GM21619 (cell line): Measurements from ENCODE around the gene RBM19.

Experiments used
- ATAC-seq: cut with Tn5 transposase; IDR thresholded peaks from one replicate; pipeline ENCODE4 v1.9.1; 2021; ENCODE audit not compliant: unreplicated experiment

Gene RBM19

DNA sequence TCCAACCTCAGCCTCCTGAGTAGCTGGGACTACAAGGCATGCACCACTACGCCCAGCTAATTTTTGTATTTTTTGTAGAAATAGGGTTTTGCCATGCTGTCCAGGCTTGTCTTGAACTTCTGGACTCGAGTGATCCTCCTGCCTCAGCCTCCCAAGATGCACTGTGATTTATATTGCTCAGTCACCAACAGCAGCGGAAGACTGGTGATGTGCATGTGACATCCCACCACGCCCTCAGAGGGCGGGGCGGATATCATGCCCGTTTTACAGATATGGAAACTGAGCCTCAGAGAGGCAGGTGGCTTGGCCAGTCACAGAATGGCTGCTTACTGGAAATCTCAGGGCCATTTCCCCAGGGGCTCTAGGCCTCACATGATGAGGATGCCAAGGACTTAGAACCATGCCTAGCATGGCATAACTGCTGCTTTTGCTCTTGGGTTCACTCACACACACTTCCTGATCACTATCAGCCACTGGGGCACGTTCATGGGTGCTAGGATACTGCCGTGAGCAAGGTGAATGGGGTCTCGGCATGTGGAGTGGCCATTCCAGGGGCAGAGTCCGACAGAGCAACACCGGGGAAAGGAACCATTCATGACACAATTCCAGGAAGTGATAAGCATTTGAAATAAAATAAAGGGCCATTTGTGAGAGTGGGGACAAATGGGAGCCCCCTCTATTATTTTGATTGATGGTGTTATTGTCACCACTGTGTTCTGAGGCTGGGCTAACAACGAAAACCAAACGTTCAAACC is 31.9 kb downstream of the RBM19 start:
- ATAC-seq = no peak

DNA sequence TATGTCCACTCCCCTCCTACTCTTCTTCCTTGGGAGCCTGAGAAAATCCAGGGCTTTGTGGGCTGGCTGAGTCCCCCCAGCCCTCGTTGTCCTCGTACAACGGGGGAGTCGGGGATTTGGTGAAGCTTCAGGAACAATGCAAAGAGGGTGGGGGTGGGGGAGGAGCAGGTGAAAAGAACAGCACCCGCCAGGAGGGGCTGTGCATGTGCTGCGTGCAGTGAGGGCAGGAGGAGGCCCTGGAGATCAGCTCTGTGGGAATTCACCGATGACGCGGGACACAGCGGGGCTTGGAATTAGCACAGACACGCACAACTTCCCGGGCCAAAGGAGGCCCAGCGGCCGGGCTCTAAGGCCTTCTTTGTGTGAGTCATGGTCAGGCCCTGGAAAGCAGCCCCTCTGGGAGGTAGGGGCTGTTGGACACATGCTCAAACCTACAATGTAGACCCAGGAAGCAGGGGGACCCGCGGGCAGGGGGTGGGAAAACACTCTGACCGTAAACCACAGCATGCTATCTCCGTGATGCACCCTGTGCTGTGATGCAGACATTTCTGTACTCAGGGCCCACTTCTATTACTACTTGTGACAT is 32.8 kb downstream of the RBM19 start:
- no peak for ATAC-seq

DNA sequence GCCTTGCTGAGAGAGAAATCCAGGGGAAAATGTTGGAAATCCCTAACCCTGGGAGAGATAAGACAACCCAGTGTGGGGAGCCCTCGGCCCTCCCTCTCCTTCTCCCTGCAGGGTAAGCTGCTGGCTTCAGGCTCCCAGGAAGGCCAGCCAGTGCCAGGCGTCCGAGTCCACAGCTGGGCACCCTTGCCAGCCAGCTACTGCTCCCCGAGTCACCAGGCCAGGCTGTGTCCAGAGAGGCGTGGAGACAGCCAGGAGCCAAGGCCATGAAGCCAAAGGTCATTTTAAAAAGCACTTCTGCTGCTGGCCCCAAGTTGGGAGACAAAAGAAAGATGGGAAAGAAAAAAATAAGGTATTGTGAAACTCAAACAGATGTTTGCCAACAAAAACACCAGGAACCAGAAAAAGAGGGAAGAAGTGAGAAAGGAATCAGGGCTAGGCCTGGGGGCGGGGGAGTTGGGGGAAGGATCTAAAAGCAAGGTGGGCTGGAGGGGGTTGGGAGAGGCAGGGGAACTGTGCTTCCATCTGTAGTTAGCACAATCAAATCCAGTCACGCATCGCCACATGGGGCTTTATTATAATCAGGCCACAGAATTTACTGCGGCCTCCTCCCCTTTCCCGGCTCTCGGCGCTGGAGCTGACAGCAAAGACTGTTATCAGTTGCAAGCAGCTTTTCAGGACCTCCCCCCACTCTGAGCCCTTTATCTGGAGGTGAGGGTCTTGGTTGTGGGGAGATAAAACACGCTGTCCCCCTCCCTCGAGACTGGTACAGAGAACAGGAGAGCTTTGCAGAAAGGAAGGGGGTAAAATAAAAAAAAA is 33.5 kb downstream of the RBM19 start:
- ATAC-seq = no peak

DNA sequence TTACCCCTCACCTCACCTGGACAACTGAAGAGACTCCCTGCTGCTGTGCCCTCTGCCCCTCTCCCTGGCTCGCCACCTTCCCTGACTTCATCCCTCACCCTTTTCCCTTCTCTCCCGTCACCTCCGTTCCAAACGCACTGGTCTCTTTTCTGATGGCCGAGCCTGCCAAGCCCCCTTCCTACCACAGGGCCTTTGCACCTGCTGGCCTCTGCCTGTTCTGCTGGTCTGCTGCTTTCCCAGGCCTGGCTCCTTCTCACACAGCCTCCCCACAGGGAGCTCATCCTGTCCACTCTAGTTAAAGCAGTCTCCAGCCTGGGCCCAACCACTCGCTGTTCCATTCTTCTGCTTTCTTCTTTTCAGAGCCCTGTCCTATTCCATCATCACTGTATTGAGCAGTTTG is 34.6 kb downstream of the RBM19 start:
- ATAC-seq = no peak

DNA sequence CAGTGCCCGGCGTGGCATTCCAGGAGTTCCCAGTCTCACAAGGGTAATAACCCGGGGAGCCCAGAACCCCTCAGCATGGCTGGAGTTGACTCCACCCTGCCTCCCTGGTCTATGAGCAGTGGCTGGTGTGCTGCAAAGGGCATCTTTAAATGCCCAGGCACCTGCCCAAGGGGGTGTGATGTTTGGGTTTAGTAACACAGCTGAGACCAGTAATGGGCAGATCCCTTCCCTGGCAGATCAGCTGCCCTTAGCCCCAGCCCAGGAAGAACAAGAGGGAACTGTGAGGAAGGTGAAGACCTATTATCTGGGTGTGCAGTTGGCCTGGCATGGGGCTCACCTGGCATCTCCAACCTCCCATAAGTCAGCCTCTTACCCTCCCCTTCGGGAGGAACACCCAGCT is 35.9 kb downstream of the RBM19 start:
- ATAC-seq = no peak

DNA sequence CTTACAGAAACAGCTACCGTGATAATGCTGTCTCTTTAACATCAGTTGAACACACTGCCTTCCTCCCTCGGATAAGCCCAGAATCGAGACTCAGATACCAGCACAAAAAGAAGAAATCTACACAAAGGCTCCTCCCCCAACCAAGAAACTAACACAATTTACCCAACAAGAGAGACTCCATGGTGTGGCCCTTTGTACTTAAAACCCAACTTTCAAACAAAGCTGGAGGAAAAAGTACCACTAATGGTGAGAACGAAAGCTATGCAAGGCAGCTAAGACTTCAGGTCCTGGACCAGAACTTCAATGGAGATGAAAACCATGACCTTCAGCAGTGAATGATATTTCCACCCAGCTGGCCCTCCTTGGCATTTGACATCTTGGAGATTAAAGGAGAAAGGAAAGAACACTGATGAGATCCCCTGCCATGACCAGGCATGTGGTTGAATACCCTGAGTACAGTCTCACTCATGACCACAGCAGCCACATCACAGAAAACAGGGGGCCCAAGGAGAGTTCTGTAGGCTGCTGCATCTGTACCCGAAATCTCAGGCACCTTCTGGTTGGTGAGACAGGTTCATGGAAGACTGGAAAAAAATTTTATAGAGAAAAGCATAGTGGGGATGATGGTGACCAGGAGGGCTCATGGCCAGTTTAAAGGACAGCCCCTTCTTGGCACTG is 36.7 kb downstream of the RBM19 start:
- no peak for ATAC-seq

DNA sequence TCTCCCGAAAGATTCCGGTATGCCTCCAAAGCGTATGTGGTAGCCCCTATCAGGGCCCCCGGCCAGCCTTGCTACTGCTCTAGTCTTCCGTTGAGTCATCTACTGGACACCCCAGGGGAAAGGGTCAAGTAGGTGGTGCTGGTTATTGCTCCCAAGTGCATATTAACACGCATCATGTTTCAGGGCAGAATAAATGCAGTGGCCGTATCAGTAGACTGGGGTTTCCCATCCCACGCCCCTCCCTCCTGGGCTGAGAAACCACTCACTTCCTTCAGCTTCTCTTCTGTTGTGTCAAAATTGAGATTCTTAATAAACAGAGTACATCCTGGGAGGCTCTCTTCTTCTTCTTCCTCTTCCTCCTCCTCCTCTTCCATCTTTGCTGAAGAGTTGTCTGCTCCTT is 39.3 kb downstream of the RBM19 start:
- ATAC-seq = no peak

DNA sequence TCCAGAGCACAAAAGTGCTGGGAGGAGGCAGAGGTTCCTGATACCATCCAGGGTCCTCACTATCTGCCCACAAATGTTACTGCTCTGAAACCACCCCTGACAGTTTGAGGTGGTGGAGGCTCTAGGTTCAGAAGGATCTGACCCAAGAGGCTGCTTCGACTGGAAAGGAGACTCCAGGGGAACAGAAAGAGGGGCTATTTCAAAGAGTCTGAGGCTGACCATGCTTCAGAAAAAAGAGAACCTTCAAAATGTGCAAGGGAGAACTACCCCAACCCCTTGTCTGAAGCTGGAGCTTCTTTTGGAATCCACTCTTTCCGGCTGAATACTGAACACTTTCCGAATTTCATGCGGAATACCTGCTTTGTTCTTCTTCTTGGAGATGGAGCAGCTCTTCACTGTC is 41.8 kb downstream of the RBM19 start:
- ATAC-seq = no peak

DNA sequence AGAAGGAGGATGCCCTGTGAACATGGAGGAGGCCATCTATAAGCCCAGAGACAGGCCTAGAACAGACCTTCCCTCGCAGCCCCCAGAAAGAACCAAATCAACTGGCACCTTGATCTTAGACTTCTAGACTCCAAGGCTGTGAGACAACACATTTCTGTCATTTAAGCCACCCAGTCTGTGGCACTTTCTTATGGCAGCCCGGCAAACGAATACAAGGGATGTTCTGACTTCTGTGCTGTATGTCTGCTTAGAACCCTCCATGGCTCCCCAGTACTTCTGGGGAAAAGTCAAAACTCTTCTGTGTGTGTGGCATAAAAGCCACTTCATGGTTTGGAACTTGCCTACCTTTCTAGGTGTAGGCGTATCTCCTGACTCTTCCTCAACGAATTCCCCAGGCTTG is 42.9 kb downstream of the RBM19 start:
- ATAC-seq = no peak

DNA sequence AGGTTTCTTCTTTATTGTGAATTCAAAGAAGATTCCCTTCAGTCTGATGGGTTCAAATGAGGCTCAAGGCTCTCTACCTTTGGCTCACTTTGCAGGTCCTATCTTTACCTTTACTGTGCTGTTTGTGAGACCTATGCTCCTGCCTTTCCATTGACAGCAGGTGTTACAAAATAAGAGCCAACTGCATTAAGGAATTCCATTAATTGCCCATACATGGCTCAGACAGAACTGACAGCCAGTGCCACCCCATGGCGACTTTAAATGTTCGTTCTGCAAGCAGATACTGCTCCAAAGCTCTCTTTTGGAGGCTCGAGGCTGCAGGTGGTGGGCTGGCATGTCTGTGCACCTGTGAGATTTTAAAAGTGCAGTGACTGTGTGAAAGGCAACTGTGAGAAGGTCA is 44.7 kb downstream of the RBM19 start:
- no peak for ATAC-seq

DNA sequence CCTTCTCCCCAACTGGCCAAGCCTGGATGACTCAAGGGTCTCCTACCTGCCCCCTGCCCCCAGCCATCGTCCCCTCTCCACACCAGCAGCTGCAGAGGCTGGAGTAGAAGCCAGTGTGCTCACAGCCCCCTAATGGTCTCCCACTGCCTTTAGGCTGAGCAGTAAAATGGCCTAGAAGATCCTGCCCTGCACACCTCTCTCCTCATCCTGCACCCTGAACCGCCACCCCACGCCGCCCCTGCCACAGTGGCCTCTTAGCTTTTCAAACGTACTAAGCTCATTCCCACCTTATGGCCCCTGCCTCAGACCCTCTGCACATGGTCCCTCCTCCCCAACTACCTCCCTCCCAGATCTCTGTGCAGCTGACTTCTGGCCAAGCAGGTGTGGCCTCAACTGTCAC is 46.3 kb downstream of the RBM19 start:
- no peak for ATAC-seq

DNA sequence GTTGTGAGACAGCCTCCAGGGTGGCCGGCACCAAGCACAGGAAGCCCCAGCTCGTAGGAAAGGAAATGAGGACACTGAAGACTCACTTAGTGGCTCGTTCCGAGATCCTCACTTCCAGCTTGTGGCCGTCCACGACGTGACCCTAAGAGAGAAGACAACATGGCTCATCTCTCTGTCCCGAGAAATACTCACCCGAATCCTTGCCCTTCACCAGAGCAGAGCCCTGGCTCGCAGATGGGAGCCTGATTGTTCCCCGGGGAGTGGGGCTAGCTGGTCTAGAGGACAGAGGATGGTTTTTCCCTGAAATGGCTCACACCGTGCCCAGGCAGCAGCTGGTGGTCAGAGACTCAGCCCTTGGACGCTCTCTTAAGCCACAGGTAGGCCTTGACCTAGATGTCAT is 47.8 kb downstream of the RBM19 start:
- no peak for ATAC-seq

DNA sequence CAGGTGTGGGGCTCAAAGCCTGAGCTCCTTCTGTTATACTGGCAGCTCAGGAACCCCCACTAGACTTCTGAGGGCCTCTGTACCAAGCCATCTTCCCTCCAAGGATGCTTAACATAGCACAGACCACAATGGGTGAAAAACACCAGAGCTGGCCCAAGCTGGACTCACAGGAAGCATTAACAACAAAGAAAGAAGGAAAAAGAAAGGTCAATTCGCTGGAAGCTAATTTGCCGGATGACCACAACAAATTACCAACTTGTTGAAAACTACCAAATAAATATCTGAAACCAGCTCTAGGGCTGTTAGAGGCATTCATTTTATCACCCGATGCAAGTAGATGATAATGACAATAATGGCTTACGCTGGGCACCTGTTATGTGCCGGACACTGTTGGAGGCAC is 48.7 kb downstream of the RBM19 start:
- ATAC-seq = no peak

DNA sequence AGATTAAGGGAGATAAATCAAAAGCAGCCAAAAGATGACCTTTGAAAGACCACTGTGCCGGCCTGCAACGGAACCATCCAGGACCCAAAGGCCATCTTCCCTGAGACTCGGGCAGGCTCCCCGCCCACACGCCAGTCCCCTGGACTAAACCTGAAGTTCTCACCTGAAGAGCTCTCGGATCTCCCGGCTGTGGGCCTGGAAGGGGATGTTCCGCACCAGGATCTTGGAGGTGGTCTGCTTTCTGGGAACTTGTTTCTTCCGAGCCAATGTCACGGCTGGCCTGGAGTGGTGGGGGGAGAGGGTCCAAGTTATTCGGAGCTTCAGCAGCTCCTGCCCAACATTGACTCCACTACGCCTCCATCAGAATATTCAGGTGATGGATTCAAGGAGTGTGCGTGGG is 51.3 kb downstream of the RBM19 start:
- ATAC-seq = no peak

DNA sequence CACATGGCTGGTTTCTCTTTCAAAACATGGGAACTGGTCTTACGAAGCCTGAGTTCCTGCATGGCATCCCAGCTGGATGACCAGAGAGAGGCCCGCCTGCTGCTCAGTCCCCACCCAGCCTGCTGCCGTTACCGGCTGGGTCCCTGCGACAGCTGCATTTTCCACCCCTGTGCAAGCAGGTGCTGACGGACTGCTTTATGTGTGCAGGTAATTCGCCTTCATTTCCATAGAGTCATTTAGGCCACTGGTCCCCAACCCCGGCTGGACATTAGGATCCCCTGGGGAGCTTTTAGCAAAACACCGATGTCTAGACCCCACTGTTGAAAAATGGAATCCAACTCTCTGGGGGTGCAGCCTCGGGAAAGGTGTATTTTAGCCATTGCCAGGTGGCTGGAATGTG is 51.9 kb downstream of the RBM19 start:
- ATAC-seq = no peak

DNA sequence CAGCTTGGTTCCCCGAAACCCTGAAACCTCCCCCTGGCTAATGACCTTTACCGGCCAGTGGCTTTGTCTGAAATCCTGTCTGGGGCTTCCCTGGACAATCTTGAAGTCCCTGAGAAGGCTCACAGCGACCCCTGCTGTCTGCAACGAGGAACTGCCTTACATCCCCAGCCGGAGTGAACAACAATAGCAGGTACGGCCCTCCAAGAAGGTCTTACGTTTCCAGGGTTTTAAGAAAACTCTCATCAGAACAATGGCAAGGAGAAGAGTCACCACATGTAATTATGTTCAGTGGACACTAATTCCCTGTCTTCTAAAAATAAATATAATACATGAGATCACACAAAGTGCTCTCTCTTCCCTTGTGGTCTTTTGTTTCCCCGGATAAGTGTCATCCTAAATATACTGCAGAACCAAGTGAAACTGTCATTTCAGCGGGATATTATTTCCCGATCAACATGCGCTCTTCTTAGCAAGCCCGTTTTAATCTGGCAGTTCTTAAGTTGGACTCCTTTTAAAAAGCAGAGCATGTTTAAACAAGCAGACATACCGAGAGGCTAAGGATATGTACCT is 53.3 kb downstream of the RBM19 start:
- no peak for ATAC-seq

DNA sequence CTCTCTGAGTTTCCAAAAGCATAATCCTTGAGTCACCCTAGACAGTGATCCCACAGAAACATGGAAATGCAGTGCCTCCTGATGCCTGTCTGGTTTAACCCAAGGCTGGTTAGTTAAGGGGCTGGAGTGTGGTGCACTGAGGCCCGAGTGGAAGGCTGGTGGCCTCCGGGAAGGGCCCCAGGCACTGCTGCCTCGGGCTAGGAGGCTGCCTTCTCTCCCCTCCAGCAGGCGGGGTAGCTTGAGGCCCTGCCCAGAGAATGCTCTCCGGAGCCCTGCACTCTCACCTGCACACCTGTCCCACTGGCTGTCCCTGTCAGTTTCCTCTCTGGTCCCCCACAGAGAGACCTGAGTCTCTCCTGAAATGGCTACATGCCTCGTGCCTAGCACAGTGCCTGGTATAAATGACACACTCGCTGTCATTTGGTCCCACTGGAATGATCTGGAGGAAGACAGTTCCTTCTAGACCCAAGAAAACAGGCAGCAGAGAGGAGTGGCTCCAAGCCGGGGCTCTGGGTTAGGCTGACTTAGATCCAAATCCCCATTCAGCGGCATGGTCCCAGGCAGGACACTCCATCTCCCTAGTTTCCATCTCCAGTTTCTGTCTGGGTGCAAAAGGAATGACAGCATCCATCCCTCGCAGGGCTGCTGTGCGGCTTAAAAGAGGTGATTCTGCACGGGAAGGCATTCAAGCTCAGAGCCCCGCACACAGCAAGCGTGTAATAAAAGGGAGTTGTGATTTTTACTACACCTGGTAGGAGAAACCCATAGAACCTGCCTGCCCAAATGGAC is 54.0 kb downstream of the RBM19 start:
- no peak for ATAC-seq

DNA sequence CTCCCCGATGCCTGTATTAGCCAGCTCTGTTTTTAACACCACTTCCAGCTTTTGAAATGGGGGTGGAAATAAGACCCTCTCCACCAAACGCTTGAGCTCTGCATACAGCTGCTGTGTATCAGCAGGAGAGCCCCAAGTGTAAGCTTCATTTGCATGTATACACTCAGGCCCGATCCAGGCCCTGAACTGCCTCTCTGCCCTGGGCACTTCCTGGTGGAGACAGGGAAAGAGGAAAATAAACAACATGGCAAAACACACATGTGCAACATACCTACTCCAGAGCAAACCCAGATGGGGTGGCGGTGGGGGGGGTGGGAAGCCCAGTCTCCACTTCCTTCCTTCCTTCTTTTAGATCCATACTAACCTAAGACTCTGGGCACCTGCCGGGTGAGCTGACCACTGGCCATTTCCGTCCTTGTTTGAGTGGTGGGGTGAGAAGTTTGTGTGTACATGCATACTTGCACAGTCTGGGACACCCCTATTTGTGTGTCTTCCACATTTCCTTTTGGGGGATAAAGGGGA is 55.3 kb downstream of the RBM19 start:
- ATAC-seq = no peak

DNA sequence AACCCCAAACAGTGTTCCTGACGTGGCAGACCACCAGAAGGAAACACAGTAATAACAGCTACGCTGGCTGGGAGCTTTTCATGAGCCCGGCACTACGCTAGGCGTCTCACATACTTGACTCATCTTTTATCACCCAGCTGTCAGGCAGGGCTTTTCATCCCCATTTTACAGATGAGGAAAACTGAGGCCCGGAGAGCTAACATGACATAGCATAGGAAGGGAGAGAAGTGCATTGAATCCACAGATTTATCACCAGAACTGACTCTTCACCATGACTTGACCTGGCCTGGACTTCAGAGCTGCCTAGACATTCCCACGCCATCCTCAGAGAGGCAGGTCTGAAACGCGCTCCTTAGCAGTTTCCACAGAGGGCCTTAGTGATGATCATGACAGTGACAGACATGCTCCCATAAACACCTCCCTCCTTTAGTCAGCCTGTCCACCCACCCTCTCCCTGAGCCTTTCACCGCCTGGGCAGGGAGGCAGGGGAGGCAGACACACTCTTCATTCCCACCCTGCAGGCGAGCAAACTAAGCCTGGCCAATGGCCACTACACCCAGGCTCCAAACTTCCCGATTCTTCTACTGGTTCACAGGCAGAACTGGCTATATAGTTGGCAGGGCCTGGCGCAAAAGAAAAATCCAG is 56.2 kb downstream of the RBM19 start:
- no peak for ATAC-seq

DNA sequence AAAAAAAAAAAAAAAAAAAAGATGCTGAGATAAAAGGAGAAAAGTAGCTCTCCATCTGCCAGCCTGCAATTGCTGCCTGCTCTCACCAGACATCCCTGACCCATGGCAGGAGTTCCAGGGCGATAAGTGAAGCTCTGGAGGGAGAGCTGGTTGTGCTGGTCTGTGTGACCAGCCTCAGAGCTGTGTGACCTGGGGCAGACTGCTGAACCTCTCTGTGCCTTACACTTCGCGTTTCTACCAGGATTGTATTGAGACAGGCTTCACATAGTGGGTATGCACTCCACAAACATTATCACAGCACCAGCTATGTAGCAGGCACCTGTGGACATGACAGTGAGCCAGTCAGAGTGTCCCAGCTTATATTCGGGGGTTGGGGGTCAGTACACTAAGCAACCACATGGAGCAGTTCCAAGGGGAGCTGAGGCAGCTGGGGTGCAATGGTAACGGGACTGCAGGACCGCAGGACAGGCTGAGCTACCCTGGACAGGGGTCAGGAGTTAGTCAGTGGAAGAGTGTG is 57.5 kb downstream of the RBM19 start:
- no peak for ATAC-seq
